Retinal pigment epithelial cell (primary cell): ENCODE data around the gene CELSR2.

Experiments
- DNase-seq: peaks from one replicate; pipeline ENCODE4 v3.0.0-alpha.2; 2010; ENCODE audit warnings: low read depth
- H3K4me3 ChIP-seq: 2 replicates; pipeline ENCODE4 v1.5.1; 2011; ENCODE audit warnings: mild to moderate bottlenecking, low read length, control low read depth, moderate library complexity
- TF ChIP-seq, protein P1 (sequence below): conservative IDR thresholded peaks from 2 replicates; pipeline ENCODE4 v1.5.1; 2011; ENCODE audit warnings: low read depth, low read length, control low read depth, inconsistent platforms

CELSR2 gene

GRCh38 chr1:109261578-109261977 lies 12.2 kb downstream of the CELSR2 start:
- H3K4me3 ChIP-seq, result no peak overlapping the region
- TF ChIP-seq, protein P1, sequence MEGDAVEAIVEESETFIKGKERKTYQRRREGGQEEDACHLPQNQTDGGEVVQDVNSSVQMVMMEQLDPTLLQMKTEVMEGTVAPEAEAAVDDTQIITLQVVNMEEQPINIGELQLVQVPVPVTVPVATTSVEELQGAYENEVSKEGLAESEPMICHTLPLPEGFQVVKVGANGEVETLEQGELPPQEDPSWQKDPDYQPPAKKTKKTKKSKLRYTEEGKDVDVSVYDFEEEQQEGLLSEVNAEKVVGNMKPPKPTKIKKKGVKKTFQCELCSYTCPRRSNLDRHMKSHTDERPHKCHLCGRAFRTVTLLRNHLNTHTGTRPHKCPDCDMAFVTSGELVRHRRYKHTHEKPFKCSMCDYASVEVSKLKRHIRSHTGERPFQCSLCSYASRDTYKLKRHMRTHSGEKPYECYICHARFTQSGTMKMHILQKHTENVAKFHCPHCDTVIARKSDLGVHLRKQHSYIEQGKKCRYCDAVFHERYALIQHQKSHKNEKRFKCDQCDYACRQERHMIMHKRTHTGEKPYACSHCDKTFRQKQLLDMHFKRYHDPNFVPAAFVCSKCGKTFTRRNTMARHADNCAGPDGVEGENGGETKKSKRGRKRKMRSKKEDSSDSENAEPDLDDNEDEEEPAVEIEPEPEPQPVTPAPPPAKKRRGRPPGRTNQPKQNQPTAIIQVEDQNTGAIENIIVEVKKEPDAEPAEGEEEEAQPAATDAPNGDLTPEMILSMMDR, result no peak
- DNase-seq, result no peak

GRCh38 chr1:109262231-109263055 lies 13.1 kb downstream of the CELSR2 start:
- TF ChIP-seq, protein P1, result no peak
- no peak for DNase-seq
- no peak overlapping the region for H3K4me3 ChIP-seq

- TF ChIP-seq, protein P1, result no peak
- DNase-seq, result no peak
- H3K4me3 ChIP-seq, result no peak overlapping the region
Measured at GRCh38 chr1:109263234-109263596, 13.9 kb downstream of the CELSR2 start.

- H3K4me3 ChIP-seq, result no peak overlapping the region
- peak; percentile 70 for DNase-seq
- TF ChIP-seq, protein P1, result peak; percentile 98
Measured at GRCh38 chr1:109263597-109264378, 14.4 kb downstream of the CELSR2 start.

GRCh38 chr1:109264379-109264755 lies 15.0 kb downstream of the CELSR2 start:
- TF ChIP-seq, protein P1, result no peak
- DNase-seq, result no peak
- no peak overlapping the region for H3K4me3 ChIP-seq

DNA sequence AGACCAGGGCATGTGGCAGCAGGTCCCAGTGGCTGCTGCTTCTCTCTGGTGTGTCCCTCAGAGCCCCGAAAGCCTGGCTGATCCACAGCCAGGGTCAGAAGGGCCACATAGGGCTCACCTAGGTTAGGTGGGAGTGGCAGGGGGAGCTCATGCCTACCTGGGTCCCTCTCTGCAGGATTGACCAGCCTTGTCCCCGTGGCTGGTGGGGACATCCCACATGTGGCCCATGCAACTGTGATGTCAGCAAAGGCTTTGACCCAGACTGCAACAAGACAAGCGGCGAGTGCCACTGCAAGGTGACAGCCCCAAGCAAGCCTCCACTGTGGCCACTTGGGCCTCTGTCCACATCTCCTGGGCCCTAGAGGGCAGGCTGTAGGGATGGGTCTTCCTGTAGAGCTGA lies 15.7 kb downstream of the CELSR2 start:
- H3K4me3 ChIP-seq, result no peak overlapping the region
- no peak for DNase-seq
- TF ChIP-seq, protein P1, result no peak
